ENCODE measurements around the gene SART3. TPM values are rescaled to one million over a fixed set of nuclear protein-coding genes. Genes with fewer than 3 reads are reported as not detected.

The SART3 gene
- total RNA-seq, 1 experiment from 2014 or later, result 89.4 TPM

- no peak overlapping the region for H2BK15ac ChIP-seq (ENCODE audit: low read depth, low read length)
- no peaks in the 10 kb centered on the region for H3K27me3 Mint-ChIP-seq (ENCODE audit: low read depth)
- H2BK5ac ChIP-seq (ENCODE audit: insufficient read length, low read length), result no peak overlapping the region
- H3K27ac Mint-ChIP-seq, result no peak overlapping the region
- no peak overlapping the region for H2AFZ ChIP-seq (ENCODE audit: low read length)
- H3K9ac ChIP-seq (ENCODE audit: extremely low read depth, insufficient read length, low read length), result no peak overlapping the region
- H3K56ac ChIP-seq (ENCODE audit: insufficient read length, low read depth, low read length), result no peak overlapping the region
- peaks cover 2% of the 10 kb centered on the region; the same call in 1 of the 2 replicates for H3K4me1 ChIP-seq (ENCODE audit: insufficient read depth, low read length)
- TF ChIP-seq, protein P1, sequence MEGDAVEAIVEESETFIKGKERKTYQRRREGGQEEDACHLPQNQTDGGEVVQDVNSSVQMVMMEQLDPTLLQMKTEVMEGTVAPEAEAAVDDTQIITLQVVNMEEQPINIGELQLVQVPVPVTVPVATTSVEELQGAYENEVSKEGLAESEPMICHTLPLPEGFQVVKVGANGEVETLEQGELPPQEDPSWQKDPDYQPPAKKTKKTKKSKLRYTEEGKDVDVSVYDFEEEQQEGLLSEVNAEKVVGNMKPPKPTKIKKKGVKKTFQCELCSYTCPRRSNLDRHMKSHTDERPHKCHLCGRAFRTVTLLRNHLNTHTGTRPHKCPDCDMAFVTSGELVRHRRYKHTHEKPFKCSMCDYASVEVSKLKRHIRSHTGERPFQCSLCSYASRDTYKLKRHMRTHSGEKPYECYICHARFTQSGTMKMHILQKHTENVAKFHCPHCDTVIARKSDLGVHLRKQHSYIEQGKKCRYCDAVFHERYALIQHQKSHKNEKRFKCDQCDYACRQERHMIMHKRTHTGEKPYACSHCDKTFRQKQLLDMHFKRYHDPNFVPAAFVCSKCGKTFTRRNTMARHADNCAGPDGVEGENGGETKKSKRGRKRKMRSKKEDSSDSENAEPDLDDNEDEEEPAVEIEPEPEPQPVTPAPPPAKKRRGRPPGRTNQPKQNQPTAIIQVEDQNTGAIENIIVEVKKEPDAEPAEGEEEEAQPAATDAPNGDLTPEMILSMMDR (conservative IDR thresholded peaks at IDR 0.05), result no peak
- H3K14ac ChIP-seq (ENCODE audit: insufficient read depth, low read length), result no peak overlapping the region
- no peak overlapping the region for H2BK20ac ChIP-seq (ENCODE audit: low read depth, low read length, poor library complexity, severe bottlenecking)
- H3K23ac ChIP-seq (ENCODE audit: insufficient read length, low read depth, low read length), result no peak overlapping the region
- H2BK12ac ChIP-seq (ENCODE audit: insufficient read length, low read depth, low read length), result no peak overlapping the region
- peaks cover 12% of the 10 kb centered on the region for H3K79me2 ChIP-seq (ENCODE audit: insufficient read depth, low read length)
- H2AK5ac ChIP-seq (ENCODE audit: insufficient read length, low read length), result no peak overlapping the region
- peaks cover 14 to 15% of the 10 kb centered on the region in 2 experiments for H3K4me1 Mint-ChIP-seq
- H4K91ac ChIP-seq (ENCODE audit: insufficient read length, low read depth, low read length), result no peak overlapping the region
- no peaks in the 10 kb centered on the region for H3K79me1 ChIP-seq (ENCODE audit: insufficient read depth, low read depth, low read length, poor library complexity, severe bottlenecking)
- no peak overlapping the region for H3T11ph ChIP-seq (ENCODE audit: low read length)
- H4K5ac ChIP-seq (ENCODE audit: insufficient read length, low read depth, low read length), result no peak overlapping the region
- no peak for DNase-seq
- H3K4ac ChIP-seq (ENCODE audit: low read depth, low read length), result no peak overlapping the region
- no peak overlapping the region for H3K27ac ChIP-seq (ENCODE audit: insufficient read length, low read depth, low read length)
- H3K9me3 ChIP-seq (ENCODE audit: control insufficient read depth, low read depth, low read length), result no peaks in the 10 kb centered on the region
- peaks cover 19 to 62% (median 61%) of the 10 kb centered on the region in 3 experiments; a peak in 6 of 7 replicates for H3K36me3 Mint-ChIP-seq (ENCODE audit: insufficient read depth in 1 of 3, low read depth in 3 of 3)
- H3K4me3 Mint-ChIP-seq, result no peak overlapping the region
- no peaks in the 10 kb centered on the region for H3K27me3 ChIP-seq (ENCODE audit: insufficient read depth, low read length)
- H3K9me3 Mint-ChIP-seq, result peaks cover 0 to 3% of the 10 kb centered on the region in 2 experiments; a peak in 2 of 5 replicates
- H2BK120ac ChIP-seq (ENCODE audit: low read depth, low read length, poor library complexity, severe bottlenecking), result no peak overlapping the region
- H3K18ac ChIP-seq (ENCODE audit: insufficient read length, low read depth, low read length), result no peak overlapping the region
- H3K23me2 ChIP-seq (ENCODE audit: insufficient read length, low read depth, low read length, poor library complexity, severe bottlenecking), result peaks cover 18% of the 10 kb centered on the region
- H3K4me2 ChIP-seq (ENCODE audit: insufficient read depth, insufficient read length, low read length), result no peak overlapping the region
- H4K20me1 ChIP-seq (ENCODE audit: control insufficient read depth, insufficient read depth, insufficient read length), result no peaks in the 10 kb centered on the region
- H4K8ac ChIP-seq (replicated peaks; ENCODE audit: insufficient read length, low read depth, low read length), result no peak overlapping the region
These were observed 3.8 kb upstream of the SART3 start for GRCh38 chr12:108564724-108565123.

Measured in H9 (cell line).